Keratinocyte (primary cell): ENCODE measurements around the gene DENND10. TPM values are rescaled to one million over a fixed set of nuclear protein-coding genes. Genes with fewer than 3 reads are reported as not detected.

ENCODE experiments used
- DNase-seq: peaks from one replicate; pipeline ENCODE4 v3.0.0-alpha.2; 2011; ENCODE audit warnings: low read depth, missing footprints, low spot score
- FAIRE-seq: peaks from 2 replicates; lab custom pipeline; 2011; peaks lifted over from hg19 to GRCh38; lab: Jason Lieb, UNC
- H2AFZ ChIP-seq: 2 replicates; pipeline ENCODE4 v1.6.0; 2012; ENCODE audit warnings: low read length, control low read depth, inconsistent platforms; ENCODE audit not compliant: control insufficient read depth
- H3K27ac ChIP-seq: 2 replicates; pipeline ENCODE4 v1.5.1; 2011; ENCODE audit warnings: low read length; ENCODE audit not compliant: control insufficient read depth, insufficient read depth
- H3K27me3 ChIP-seq: 3 replicates; pipeline ENCODE4 v1.6.0; 2011; ENCODE audit warnings: low read length; ENCODE audit not compliant: control insufficient read depth, insufficient read depth; ENCODE audit errors: extremely low read depth
- H3K36me3 ChIP-seq, 2 experiments: 2 replicates in 1 of 2; 3 replicates in 1 of 2; pipeline ENCODE4 v1.5.1; 2011; ENCODE audit warnings: low read length in 2 of 2, mild to moderate bottlenecking in 1 of 2; ENCODE audit not compliant: control insufficient read depth in 2 of 2, insufficient read depth in 2 of 2; ENCODE audit errors: extremely low read depth in 1 of 2
- H3K4me1 ChIP-seq: 3 replicates; pipeline ENCODE4 v1.5.1; 2011; ENCODE audit warnings: low read length; ENCODE audit not compliant: control insufficient read depth, insufficient read depth; ENCODE audit errors: extremely low read depth
- H3K4me2 ChIP-seq: 3 replicates; pipeline ENCODE4 v1.6.0; 2011; ENCODE audit warnings: low read depth, low read length; ENCODE audit not compliant: control insufficient read depth, insufficient read depth; ENCODE audit errors: extremely low read depth
- H3K4me3 ChIP-seq, 3 experiments: fragments of 200-600 bp in 1 of 3; sonication (generic) in 1 of 3; 2 replicates in 2 of 3; 3 replicates in 1 of 3; pipeline ENCODE4 v1.5.1; 2011 to 2016; ENCODE audit warnings: low read length in 3 of 3, mild to moderate bottlenecking in 3 of 3, control low read depth in 2 of 3, inconsistent platforms in 1 of 3, low read depth in 1 of 3, mixed read lengths in 1 of 3, mixed run types in 1 of 3, moderate library complexity in 1 of 3; ENCODE audit not compliant: control insufficient read depth in 2 of 3, insufficient read depth in 2 of 3; ENCODE audit errors: extremely low read depth in 1 of 3
- H3K79me2 ChIP-seq: 2 replicates; pipeline ENCODE4 v1.6.0; 2012; ENCODE audit warnings: low read length; ENCODE audit not compliant: control insufficient read depth, insufficient read depth
- H3K9ac ChIP-seq: 3 replicates; pipeline ENCODE4 v1.6.0; 2011; ENCODE audit warnings: low read length; ENCODE audit not compliant: control insufficient read depth, insufficient read depth; ENCODE audit errors: extremely low read depth
- H3K9me1 ChIP-seq: 3 replicates; pipeline ENCODE4 v1.6.0; 2011; ENCODE audit warnings: low read length; ENCODE audit not compliant: control insufficient read depth, insufficient read depth; ENCODE audit errors: extremely low read depth
- H3K9me3 ChIP-seq: 2 replicates; pipeline ENCODE4 v1.5.1; 2012; ENCODE audit warnings: low read depth, low read length; ENCODE audit not compliant: control insufficient read depth
- H4K20me1 ChIP-seq: 3 replicates; pipeline ENCODE4 v1.6.0; 2011; ENCODE audit warnings: low read length; ENCODE audit not compliant: control insufficient read depth, insufficient read depth; ENCODE audit errors: extremely low read depth
- CTCF ChIP-seq, 3 experiments: IDR thresholded peaks in 1 of 3; conservative IDR thresholded peaks in 1 of 3; optimal IDR thresholded peaks in 1 of 3; 2 replicates in 2 of 3; 3 replicates in 1 of 3; pipeline versions ENCODE3 to v1.5.1; 2011; ENCODE audit warnings: low read length in 3 of 3, mild to moderate bottlenecking in 3 of 3, moderate library complexity in 2 of 3, control low read depth in 1 of 3, inconsistent platforms in 1 of 3; ENCODE audit not compliant: insufficient read depth in 2 of 3; ENCODE audit errors: extremely low read depth in 1 of 3
- EZH2 ChIP-seq: IDR thresholded peaks from one replicate; pipeline ENCODE4 v1.6.1; 2012; ENCODE audit warnings: inconsistent platforms, mild to moderate bottlenecking, low read length, moderate library complexity
- dilution Hi-C: fragments of 300-500 bp; cut with MboI; formaldehyde crosslinking; loops from one replicate; pipeline ENCODE4 v1.7.0; 2020; ENCODE audit warnings: low sequenced_read_pairs; ENCODE audit not compliant: extremely low pct_ligation_motif_present
- polyA plus RNA-seq, 5 experiments: library from polyadenylated mRNA; depleted of rRNA in 3 of 5; stranded (reverse) in 3 of 5; stranded (forward) in 1 of 5; unstranded in 1 of 5; fragments of >200 nt; gene quantifications; 1 replicate in 1 of 5; 2 replicates in 3 of 5; 3 replicates in 1 of 5; pipeline versions ENCODE4 v1.2.1 to v1.2.3, GENCODE V29; 2011 to 2012; ENCODE audit warnings: missing spikeins in 2 of 5, low read depth in 1 of 5, low replicate concordance in 1 of 5

Gene DENND10
- polyA plus RNA-seq, 1 donor (not counting 4 experiments of a cell fraction or from before 2014, with no cell fraction given) = 76.5 TPM

GRCh38 chr10:119120875-119121274 is 17.0 kb downstream of the DENND10 start:
- Histone ChIP-seq H3K9ac (no peak overlapping the region), H3K27me3 (no peaks in the 10 kb centered on the region), H3K27ac (no peak overlapping the region), H2AFZ (no peak overlapping the region), H3K4me1 (no peaks in the 10 kb centered on the region), H3K36me3 (peaks cover 12 to 13% of the 10 kb centered on the region in 2 experiments), H3K9me3 (no peaks in the 10 kb centered on the region), H3K4me3 (no peak overlapping the region), H3K79me2 (no peaks in the 10 kb centered on the region), H3K4me2 (no peak overlapping the region), H3K9me1 (no peaks in the 10 kb centered on the region), H4K20me1 (no peaks in the 10 kb centered on the region)
- dilution Hi-C loops = no loop called here
- no peak for FAIRE-seq
- TF ChIP-seq CTCF (optimal IDR thresholded peaks at IDR 0.05 in 1 of 3, IDR thresholded peaks at IDR 0.05 in 1 of 3, conservative IDR thresholded peaks at IDR 0.05 in 1 of 3; ENCODE audit: extremely low read depth in 1 of 3, insufficient read depth in 2 of 3, low read length in 3 of 3) (no peak), EZH2 (no peak)
- DNase-seq = no peak

GRCh38 chr10:119125942-119126341 is 22.0 kb downstream of the DENND10 start:
- Histone ChIP-seq H3K27me3 (no peaks in the 10 kb centered on the region), H3K79me2 (no peaks in the 10 kb centered on the region), H3K9me3 (no peaks in the 10 kb centered on the region), H3K4me2 (no peak overlapping the region), H3K4me3 (no peak overlapping the region), H2AFZ (no peak overlapping the region), H4K20me1 (no peaks in the 10 kb centered on the region), H3K36me3 (peaks cover 0 to 15% of the 10 kb centered on the region in 2 experiments), H3K4me1 (no peaks in the 10 kb centered on the region), H3K27ac (no peak overlapping the region), H3K9ac (no peak overlapping the region), H3K9me1 (no peaks in the 10 kb centered on the region)
- DNase-seq = no peak
- dilution Hi-C loops = no loop called here
- no peak for TF ChIP-seq EZH2
- TF ChIP-seq CTCF (optimal IDR thresholded peaks at IDR 0.05 in 1 of 3, IDR thresholded peaks at IDR 0.05 in 1 of 3, conservative IDR thresholded peaks at IDR 0.05 in 1 of 3; ENCODE audit: extremely low read depth in 1 of 3, insufficient read depth in 2 of 3, low read length in 3 of 3) = no peak
- no peak for FAIRE-seq
